Measurements from ENCODE around the gene ELAVL2.

ELAVL2 gene

GRCh38 chr9:23662320-23662719 is 163.7 kb downstream of the ELAVL2 start:
- DNase-seq (ENCODE audit: low read depth, low spot score): no peak

- DNase-seq (ENCODE audit: low read depth, low spot score): no peak
Measured at GRCh38 chr9:23659346-23660006, 166.6 kb downstream of the ELAVL2 start.

GRCh38 chr9:23658376-23659258 is 167.4 kb downstream of the ELAVL2 start:
- no peak for DNase-seq (ENCODE audit: low read depth, low spot score)

- no peak for DNase-seq (ENCODE audit: low read depth, low spot score)
Measured at GRCh38 chr9:23651051-23651450, 175.0 kb downstream of the ELAVL2 start.

- DNase-seq (ENCODE audit: low read depth, low spot score): no peak
Measured at GRCh38 chr9:23648651-23649050, 177.4 kb downstream of the ELAVL2 start.

GRCh38 chr9:23644896-23645295 is 181.1 kb downstream of the ELAVL2 start:
- DNase-seq (ENCODE audit: low read depth, low spot score): no peak

GRCh38 chr9:23644326-23644725 is 181.7 kb downstream of the ELAVL2 start:
- DNase-seq (ENCODE audit: low read depth, low spot score): no peak

GRCh38 chr9:23643656-23644258 is 182.3 kb downstream of the ELAVL2 start:
- DNase-seq (ENCODE audit: low read depth, low spot score): peak; percentile 13

Measured in astrocyte of the hippocampus (primary cell).